Measurements from ENCODE around the gene RANBP9. TPM values are rescaled to one million over a fixed set of nuclear protein-coding genes. Genes with fewer than 3 reads are reported as not detected.

RANBP9 gene
- total and polyA plus RNA-seq, 4 donors, result 16.6 to 50.4 (median 25.5) TPM

- peaks cover 0 to 4% (median 0%) of the 10 kb centered on the region in 5 donors for H3K4me1 ChIP-seq (ENCODE audit: control insufficient read depth in 5 of 5, insufficient read depth in 5 of 5, low read length in 5 of 5)
- no peaks in the 10 kb centered on the region for H3K36me3 ChIP-seq (ENCODE audit: control insufficient read depth in 4 of 4, insufficient read depth in 4 of 4, low read length in 4 of 4)
- no peak overlapping the region for H3K27ac ChIP-seq (ENCODE audit: low read depth in 1 of 2, low read length in 1 of 2)
- H3K27me3 ChIP-seq (ENCODE audit: control insufficient read depth in 3 of 3, insufficient read depth in 3 of 3, low read length in 2 of 3), result no peaks in the 10 kb centered on the region
- H3K9me3 ChIP-seq (ENCODE audit: control insufficient read depth in 4 of 4, insufficient read depth in 3 of 4, low read length in 3 of 4), result peaks cover 0 to 14% (median 0%) of the 10 kb centered on the region in 4 donors
- no peak for TF ChIP-seq CTCF (IDR thresholded peaks at IDR 0.05; ENCODE audit: control extremely low read depth, extremely low read depth)
- WGBS, 2 donors, result 36 to 69% methylated on average over 1 of the region's 1 CpG
- no peak for DNase-seq
- H3K4me3 ChIP-seq, result no peak overlapping the region
- ATAC-seq (ENCODE audit: insufficient read depth, low FRiP score), result no peak
- H3K9ac ChIP-seq (ENCODE audit: insufficient read depth in 1 of 2, low read length in 2 of 2), result no peak overlapping the region
Observed at GRCh38 chr6:13673368-13673767, 38.3 kb downstream of the RANBP9 start.

- Histone ChIP-seq H3K27ac (ENCODE audit: low read depth in 1 of 2, low read length in 1 of 2) (no peak overlapping the region), H3K9ac (ENCODE audit: insufficient read depth in 1 of 2, low read length in 2 of 2) (no peak overlapping the region), H3K9me3 (ENCODE audit: control insufficient read depth in 4 of 4, insufficient read depth in 3 of 4, low read length in 3 of 4) (peaks cover 0 to 14% (median 0%) of the 10 kb centered on the region in 4 donors), H3K27me3 (ENCODE audit: control insufficient read depth in 3 of 3, insufficient read depth in 3 of 3, low read length in 2 of 3) (no peaks in the 10 kb centered on the region), H3K36me3 (ENCODE audit: control insufficient read depth in 4 of 4, insufficient read depth in 4 of 4, low read length in 4 of 4) (no peaks in the 10 kb centered on the region), H3K4me3 (no peak overlapping the region), H3K4me1 (ENCODE audit: control insufficient read depth in 5 of 5, insufficient read depth in 5 of 5, low read length in 5 of 5) (peaks cover 0 to 4% (median 0%) of the 10 kb centered on the region in 5 donors)
- no peak for TF ChIP-seq CTCF (IDR thresholded peaks at IDR 0.05; ENCODE audit: control extremely low read depth, extremely low read depth)
- ATAC-seq (ENCODE audit: insufficient read depth, low FRiP score), result no peak
- no peak for DNase-seq
Observed at GRCh38 chr6:13672904-13673303, 38.7 kb downstream of the RANBP9 start.

- WGBS, 2 donors, result 53 to 69% methylated on average over 1 of the region's 1 CpG
- no peak overlapping the region for H3K4me3 ChIP-seq
- ATAC-seq (ENCODE audit: insufficient read depth, low FRiP score), result no peak
- TF ChIP-seq CTCF (IDR thresholded peaks at IDR 0.05; ENCODE audit: control extremely low read depth, extremely low read depth), result no peak
- no peaks in the 10 kb centered on the region for H3K27me3 ChIP-seq (ENCODE audit: control insufficient read depth in 3 of 3, insufficient read depth in 3 of 3, low read length in 2 of 3)
- H3K4me1 ChIP-seq (ENCODE audit: control insufficient read depth in 5 of 5, insufficient read depth in 5 of 5, low read length in 5 of 5), result peaks cover 0 to 4% (median 0%) of the 10 kb centered on the region in 5 donors
- no peaks in the 10 kb centered on the region for H3K36me3 ChIP-seq (ENCODE audit: control insufficient read depth in 4 of 4, insufficient read depth in 4 of 4, low read length in 4 of 4)
- no peak for DNase-seq
- H3K9ac ChIP-seq (ENCODE audit: insufficient read depth in 1 of 2, low read length in 2 of 2), result no peak overlapping the region
- H3K27ac ChIP-seq (ENCODE audit: low read depth in 1 of 2, low read length in 1 of 2), result no peak overlapping the region
- peaks cover 0 to 6% (median 0%) of the 10 kb centered on the region in 4 donors for H3K9me3 ChIP-seq (ENCODE audit: control insufficient read depth in 4 of 4, insufficient read depth in 3 of 4, low read length in 3 of 4)
Observed at GRCh38 chr6:13671548-13672127, 40.0 kb downstream of the RANBP9 start.

- Histone ChIP-seq H3K27me3 (ENCODE audit: control insufficient read depth in 3 of 3, insufficient read depth in 3 of 3, low read length in 2 of 3) (no peaks in the 10 kb centered on the region), H3K9me3 (ENCODE audit: control insufficient read depth in 4 of 4, insufficient read depth in 3 of 4, low read length in 3 of 4) (peaks cover 0 to 5% (median 0%) of the 10 kb centered on the region in 4 donors), H3K36me3 (ENCODE audit: control insufficient read depth in 4 of 4, insufficient read depth in 4 of 4, low read length in 4 of 4) (no peaks in the 10 kb centered on the region), H3K4me3 (no peak overlapping the region), H3K4me1 (ENCODE audit: control insufficient read depth in 5 of 5, insufficient read depth in 5 of 5, low read length in 5 of 5) (peaks cover 0 to 4% (median 1%) of the 10 kb centered on the region in 5 donors), H3K27ac (ENCODE audit: low read depth in 1 of 2, low read length in 1 of 2) (no peak overlapping the region), H3K9ac (ENCODE audit: insufficient read depth in 1 of 2, low read length in 2 of 2) (no peak overlapping the region)
- no peak for TF ChIP-seq CTCF (IDR thresholded peaks at IDR 0.05; ENCODE audit: control extremely low read depth, extremely low read depth)
- WGBS, 2 donors, result 96 to 98% methylated on average over 5 of the region's 5 CpGs
- DNase-seq (no peak), ATAC-seq (ENCODE audit: insufficient read depth, low FRiP score) (no peak)
Observed at GRCh38 chr6:13669476-13669875, 42.2 kb downstream of the RANBP9 start.

Measured in lung (tissue), 12 donors.